Measurements from ENCODE around the gene NCL.
"Not testable (repeated sequence)": the region's sequence is repeated elsewhere in the genome, so short reads cannot be mapped to it uniquely, and the experiment has no call there.

NCL gene

DNA sequence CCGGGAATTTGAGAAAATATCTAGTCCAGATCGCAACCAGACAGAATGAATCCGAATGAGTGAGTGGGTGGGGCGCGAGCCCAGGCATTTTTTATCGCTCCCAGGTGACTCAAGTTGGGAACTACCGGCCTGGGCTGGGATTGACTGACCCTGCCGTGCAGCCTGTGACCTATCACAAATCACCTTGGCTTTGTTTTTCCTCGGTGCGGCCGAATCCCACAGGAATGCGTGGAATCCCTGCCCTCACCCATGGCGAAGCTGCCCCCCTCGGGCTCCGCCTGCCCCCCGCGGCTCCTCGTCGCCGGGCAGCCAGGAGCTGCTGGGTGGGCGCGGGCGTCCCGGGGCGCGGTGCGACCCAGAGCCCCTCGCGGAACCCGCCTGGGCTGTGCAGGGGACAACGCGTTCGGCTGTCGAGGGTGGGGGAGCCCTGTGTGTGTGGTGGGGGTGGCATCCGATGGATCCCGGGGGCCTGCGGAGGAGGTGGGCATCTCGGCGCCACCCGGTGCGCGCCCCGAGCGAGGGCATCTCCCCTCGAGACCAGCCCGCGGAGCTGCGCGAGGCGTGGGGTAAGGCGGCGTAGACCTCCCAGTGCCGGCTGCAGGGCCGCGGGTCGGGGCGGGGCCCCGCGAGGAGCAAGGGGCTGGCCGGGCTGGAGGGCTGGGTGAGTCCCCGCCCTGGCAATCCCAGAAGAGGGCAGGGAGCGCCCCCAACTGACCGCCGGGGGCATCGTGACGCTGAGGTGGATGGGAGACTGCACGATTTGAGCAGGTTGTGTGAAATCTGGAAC lies 52.3 kb downstream of the NCL start:
- Histone ChIP-seq H3K4me3 (ENCODE audit: low read length) (peak overlapping the region; percentile 65), H3K4me1 (ENCODE audit: insufficient read depth, low read length) (peaks cover 25% of the 10 kb centered on the region), H3K9me3 (ENCODE audit: insufficient read depth, low read depth, low read length) (peaks cover 12% of the 10 kb centered on the region; the same call in 1 of the 2 replicates), H3K27ac (ENCODE audit: low read length) (peak overlapping the region; percentile 48), H3K9ac (ENCODE audit: low read depth, low read length) (peak overlapping the region; percentile 67), H3K36me3 (ENCODE audit: insufficient read depth, low read depth, low read length) (no peaks in the 10 kb centered on the region), H3K27me3 (ENCODE audit: insufficient read depth, low read length) (no peaks in the 10 kb centered on the region; the same call in 1 of the 2 replicates)

DNA sequence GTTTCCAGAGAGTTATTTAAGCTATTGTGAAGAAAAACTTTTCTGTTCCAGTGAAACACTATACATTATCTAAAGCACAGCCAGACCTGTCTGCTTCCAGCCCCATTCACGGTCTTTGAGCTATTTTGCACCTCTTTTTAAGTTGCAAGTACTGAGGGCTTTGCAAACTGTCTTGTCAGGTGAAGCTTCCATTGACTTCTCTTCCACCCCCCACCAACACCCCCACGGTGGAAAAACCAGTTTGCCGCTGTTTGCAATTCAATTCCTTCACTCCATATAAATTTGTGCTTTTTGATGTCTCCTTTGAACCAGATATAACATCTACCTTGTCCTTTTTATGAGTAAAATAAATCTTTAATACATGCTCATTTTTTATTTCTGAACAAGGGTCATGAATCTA lies 53.0 kb downstream of the NCL start:
- H3K9ac ChIP-seq (ENCODE audit: low read depth, low read length), result peak overlapping the region; percentile 67
- peaks cover 25% of the 10 kb centered on the region for H3K4me1 ChIP-seq (ENCODE audit: insufficient read depth, low read length)
- peak overlapping the region; percentile 65 for H3K4me3 ChIP-seq (ENCODE audit: low read length)
- no peaks in the 10 kb centered on the region for H3K36me3 ChIP-seq (ENCODE audit: insufficient read depth, low read depth, low read length)
- peak overlapping the region; percentile 81 for H3K27ac ChIP-seq (ENCODE audit: low read length)
- no peaks in the 10 kb centered on the region; the same call in 1 of the 2 replicates for H3K27me3 ChIP-seq (ENCODE audit: insufficient read depth, low read length)
- peaks cover 12% of the 10 kb centered on the region; the same call in 1 of the 2 replicates for H3K9me3 ChIP-seq (ENCODE audit: insufficient read depth, low read depth, low read length)

DNA sequence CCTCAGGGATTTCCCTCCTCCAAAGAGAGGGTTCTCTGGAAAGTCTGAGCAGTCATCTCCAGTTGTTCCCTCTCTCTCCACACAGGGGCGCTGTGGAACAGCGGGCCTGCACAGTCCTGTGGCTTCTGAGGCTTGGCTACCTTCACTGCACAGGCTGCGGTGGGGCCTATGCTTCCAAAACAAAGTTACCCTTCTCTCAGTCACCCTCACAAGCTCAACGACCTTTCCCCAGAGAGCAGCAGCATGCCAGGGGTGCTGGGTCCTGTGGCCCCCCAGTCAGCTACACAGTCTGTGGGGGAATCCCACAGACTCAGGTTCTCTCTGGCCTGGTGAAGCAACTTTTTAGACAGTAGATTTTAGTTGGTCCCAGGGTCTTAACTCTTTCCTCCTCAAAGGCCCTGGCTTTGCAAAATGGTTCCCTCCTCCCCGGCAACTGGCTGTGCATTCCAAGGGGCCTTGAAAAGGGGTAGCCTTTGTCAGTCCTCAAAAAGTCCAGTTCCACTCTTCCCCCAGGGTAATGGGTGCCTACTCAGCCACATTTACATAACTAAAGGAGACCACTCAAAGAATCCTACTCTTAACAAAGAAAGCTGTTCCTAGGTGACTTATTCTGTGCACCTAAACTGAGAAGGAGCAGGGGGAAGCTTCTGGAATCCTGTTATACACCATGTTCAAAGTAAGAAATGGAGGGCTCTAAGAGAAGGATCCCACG lies 53.8 kb downstream of the NCL start:
- Histone ChIP-seq H3K9ac (ENCODE audit: low read depth, low read length) (peak overlapping the region; percentile 67), H3K9me3 (ENCODE audit: insufficient read depth, low read depth, low read length) (peaks cover 12% of the 10 kb centered on the region; the same call in 1 of the 2 replicates), H3K4me3 (ENCODE audit: low read length) (peak overlapping the region; percentile 65), H3K27ac (ENCODE audit: low read length) (peak overlapping the region; percentile 81), H3K27me3 (ENCODE audit: insufficient read depth, low read length) (no peaks in the 10 kb centered on the region; the same call in 1 of the 2 replicates), H3K4me1 (ENCODE audit: insufficient read depth, low read length) (peaks cover 25% of the 10 kb centered on the region), H3K36me3 (ENCODE audit: insufficient read depth, low read depth, low read length) (no peaks in the 10 kb centered on the region)

DNA sequence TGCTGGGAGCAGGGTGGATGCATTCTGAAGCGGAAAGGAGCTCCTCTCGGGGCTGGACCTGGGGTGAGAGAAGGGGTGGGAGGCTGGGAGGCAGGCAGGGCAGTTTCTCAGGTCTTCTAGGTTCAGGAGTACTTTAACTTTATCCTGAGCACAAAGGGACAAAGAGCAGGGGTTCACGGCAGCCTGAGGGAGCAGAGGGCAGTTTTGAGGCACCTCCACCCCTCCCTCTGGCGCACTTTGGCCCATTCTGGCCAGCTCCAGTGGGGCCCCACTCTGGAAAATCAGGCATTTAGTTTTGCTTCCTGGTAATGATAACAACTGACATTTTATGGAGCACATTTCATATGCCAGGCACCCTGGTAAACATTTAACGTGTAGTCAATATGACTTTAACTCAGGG lies 54.5 kb downstream of the NCL start:
- Histone ChIP-seq H3K27ac (ENCODE audit: low read length) (no peak overlapping the region), H3K27me3 (ENCODE audit: insufficient read depth, low read length) (no peaks in the 10 kb centered on the region; the same call in 1 of the 2 replicates)

DNA sequence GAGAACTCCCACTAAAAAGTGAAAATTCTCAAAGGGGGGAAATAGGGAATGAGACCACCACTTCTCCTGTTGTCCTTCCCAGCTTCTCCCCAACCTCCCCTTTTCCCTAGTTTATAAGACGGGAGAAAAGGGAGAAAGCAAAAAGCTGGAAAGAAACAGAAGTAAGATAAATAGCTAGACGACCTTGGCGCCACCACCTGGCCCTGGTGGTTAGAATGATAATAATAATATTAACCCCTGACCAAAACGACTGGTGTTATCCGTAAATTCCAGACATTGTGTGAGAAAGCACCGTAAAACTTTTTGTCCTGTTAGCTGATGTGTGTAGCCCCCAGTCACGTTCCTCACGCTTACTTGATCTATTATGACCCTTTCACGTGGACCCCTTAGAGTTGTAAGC lies 56.0 kb downstream of the NCL start:
- not testable (repeated sequence) for H3K27me3 ChIP-seq (ENCODE audit: insufficient read depth, low read length); H3K27ac ChIP-seq (ENCODE audit: low read length); H3K4me3 ChIP-seq (ENCODE audit: low read length); H3K36me3 ChIP-seq (ENCODE audit: insufficient read depth, low read depth, low read length); H3K9ac ChIP-seq (ENCODE audit: low read depth, low read length)
- peaks cover 16% of the 10 kb centered on the region for H3K4me1 ChIP-seq (ENCODE audit: insufficient read depth, low read length)
- peaks cover 12% of the 10 kb centered on the region; the same call in 1 of the 2 replicates for H3K9me3 ChIP-seq (ENCODE audit: insufficient read depth, low read depth, low read length)

More for the DNA sequence above, 54.5 kb downstream of the NCL start:
- Histone ChIP-seq H3K9ac (ENCODE audit: low read depth, low read length) (no peak overlapping the region), H3K9me3 (ENCODE audit: insufficient read depth, low read depth, low read length) (peaks cover 12% of the 10 kb centered on the region; the same call in 1 of the 2 replicates), H3K4me1 (ENCODE audit: insufficient read depth, low read length) (peaks cover 25% of the 10 kb centered on the region), H3K4me3 (ENCODE audit: low read length) (no peak overlapping the region), H3K36me3 (ENCODE audit: insufficient read depth, low read depth, low read length) (no peaks in the 10 kb centered on the region)

DNA sequence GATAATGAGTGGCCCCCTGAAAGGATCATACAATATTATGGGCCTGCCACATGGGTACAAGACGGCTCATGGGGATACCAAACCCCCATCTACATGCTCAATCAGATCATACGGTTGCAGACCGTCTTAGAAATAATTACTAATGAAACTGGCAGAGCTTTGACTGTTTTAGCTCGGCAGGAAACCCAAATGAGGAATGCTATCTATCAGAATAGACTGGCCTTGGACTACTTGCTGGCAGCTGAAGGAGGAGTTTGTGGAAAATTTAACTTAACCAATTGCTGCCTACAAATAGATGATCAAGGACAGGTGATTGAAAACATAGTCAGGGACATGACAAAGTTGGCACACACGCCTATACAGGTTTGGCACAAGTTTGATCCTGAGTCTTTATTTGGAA lies 56.6 kb downstream of the NCL start:
- not testable (repeated sequence) for H3K27ac ChIP-seq (ENCODE audit: low read length); H3K27me3 ChIP-seq (ENCODE audit: insufficient read depth, low read length); H3K9ac ChIP-seq (ENCODE audit: low read depth, low read length); H3K36me3 ChIP-seq (ENCODE audit: insufficient read depth, low read depth, low read length); H3K4me3 ChIP-seq (ENCODE audit: low read length)
- peaks cover 12% of the 10 kb centered on the region for H3K4me1 ChIP-seq (ENCODE audit: insufficient read depth, low read length)
- peaks cover 12% of the 10 kb centered on the region; the same call in 1 of the 2 replicates for H3K9me3 ChIP-seq (ENCODE audit: insufficient read depth, low read depth, low read length)

DNA sequence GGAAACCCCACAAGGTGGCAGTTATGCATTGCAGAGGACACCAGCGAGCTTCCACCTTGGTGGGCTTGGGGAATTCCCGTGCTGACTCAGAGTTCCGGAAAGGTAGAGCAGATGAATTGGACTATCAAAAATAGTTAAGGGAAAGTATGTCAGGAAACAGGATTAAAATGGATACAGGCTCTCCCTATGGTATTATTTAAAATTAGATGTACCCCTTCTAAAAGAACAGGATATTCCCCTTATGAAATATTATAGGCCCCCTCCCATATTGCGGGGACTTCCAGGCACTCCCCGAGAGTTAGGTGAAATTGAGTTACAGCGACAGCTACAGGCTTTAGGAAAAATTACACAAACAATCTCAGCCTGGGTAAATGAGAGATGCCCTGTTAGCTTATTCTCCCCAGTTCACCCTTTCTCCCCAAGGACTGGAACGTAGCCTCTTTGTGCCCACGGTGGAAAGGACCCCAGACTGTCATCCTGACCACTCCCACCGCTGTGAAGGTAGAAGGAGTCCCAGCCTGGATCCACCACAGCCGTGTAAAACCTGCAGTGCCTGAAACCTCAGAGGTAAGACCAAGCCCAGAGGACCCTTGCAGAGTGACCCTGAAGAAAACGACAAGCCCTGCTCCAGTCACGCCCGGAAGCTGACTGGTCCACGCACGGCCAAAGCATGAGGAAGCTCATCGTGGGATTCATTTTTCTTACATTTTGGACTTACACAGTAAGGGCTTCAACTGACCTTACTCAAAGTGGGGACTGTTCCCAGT lies 58.5 kb downstream of the NCL start:
- not testable (repeated sequence) for H3K4me3 ChIP-seq (ENCODE audit: low read length); H3K9ac ChIP-seq (ENCODE audit: low read depth, low read length)
- peak overlapping the region; percentile 48 for H3K27ac ChIP-seq (ENCODE audit: low read length)

DNA sequence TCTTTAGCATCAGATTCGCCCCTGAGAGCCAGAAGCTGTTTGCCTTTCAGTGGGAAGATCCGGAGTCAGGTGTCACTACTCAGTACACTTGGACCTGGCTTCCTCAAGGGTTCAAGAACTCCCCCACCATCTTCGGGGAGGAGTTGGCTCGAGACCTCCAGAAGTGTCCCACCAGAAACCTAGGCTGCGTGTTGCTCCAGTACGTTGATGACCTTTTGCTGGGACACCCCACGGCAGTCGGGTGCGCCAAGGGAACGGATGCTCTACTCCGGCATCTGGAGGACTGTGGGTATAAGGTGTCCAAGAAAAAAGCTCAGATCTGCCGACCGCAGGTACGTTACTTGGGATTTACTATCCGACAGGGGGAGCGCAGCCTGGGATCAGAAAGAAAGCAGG lies 60.1 kb downstream of the NCL start:
- not testable (repeated sequence) for H3K36me3 ChIP-seq (ENCODE audit: insufficient read depth, low read depth, low read length)

More for the DNA sequence above, 58.5 kb downstream of the NCL start:
- not testable (repeated sequence) for H3K4me1 ChIP-seq (ENCODE audit: insufficient read depth, low read length); H3K27me3 ChIP-seq (ENCODE audit: insufficient read depth, low read length); H3K36me3 ChIP-seq (ENCODE audit: insufficient read depth, low read depth, low read length)
- H3K9me3 ChIP-seq (ENCODE audit: insufficient read depth, low read depth, low read length), result peaks cover 12% of the 10 kb centered on the region; the same call in 1 of the 2 replicates

More for the DNA sequence above, 60.1 kb downstream of the NCL start:
- H3K4me3 ChIP-seq (ENCODE audit: low read length); H3K27ac ChIP-seq (ENCODE audit: low read length); H3K27me3 ChIP-seq (ENCODE audit: insufficient read depth, low read length); H3K4me1 ChIP-seq (ENCODE audit: insufficient read depth, low read length); H3K9me3 ChIP-seq (ENCODE audit: insufficient read depth, low read depth, low read length); H3K9ac ChIP-seq (ENCODE audit: low read depth, low read length): not testable (repeated sequence)

Data from iPS-20b (cell line).